Small intestine (tissue), 7 donors: Measurements from ENCODE around the gene FOXP3. TPM values are rescaled to one million over a fixed set of nuclear protein-coding genes. Genes with fewer than 3 reads are reported as not detected.

ENCODE experiments used
- DNase-seq, 2 donors: peaks; one replicate each; pipeline versions ENCODE4 v3.0.0 to v3.0.0-alpha.2; 2013
- FAIRE-seq: peaks from 2 replicates; lab custom pipeline; 2012; peaks lifted over from hg19 to GRCh38; lab: Jason Lieb, UNC
- H3K27ac ChIP-seq, 3 donors: one replicate each; pipeline ENCODE4 v1.5.1; 2013; ENCODE audit warnings: low read length in 2 of 3, mild to moderate bottlenecking in 2 of 3, control low read depth in 1 of 3, inconsistent platforms in 1 of 3, low read depth in 1 of 3, moderate library complexity in 1 of 3
- H3K27me3 ChIP-seq, 3 donors: one replicate each; pipeline ENCODE4 v1.6.1; 2013; ENCODE audit warnings: low read length in 3 of 3, inconsistent platforms in 1 of 3; ENCODE audit not compliant: control insufficient read depth in 3 of 3, insufficient read depth in 3 of 3
- H3K36me3 ChIP-seq, 3 donors: one replicate each; pipeline ENCODE4 v1.6.1; 2013; ENCODE audit warnings: low read length in 3 of 3, inconsistent platforms in 1 of 3, low read depth in 1 of 3, mild to moderate bottlenecking in 1 of 3, moderate library complexity in 1 of 3; ENCODE audit not compliant: control insufficient read depth in 3 of 3, insufficient read depth in 2 of 3
- H3K4me1 ChIP-seq, 3 donors: one replicate each; pipeline ENCODE4 v1.6.1; 2013; ENCODE audit warnings: low read length in 2 of 3, inconsistent platforms in 1 of 3, low read depth in 1 of 3, mild to moderate bottlenecking in 1 of 3, moderate library complexity in 1 of 3; ENCODE audit not compliant: control insufficient read depth in 3 of 3, insufficient read depth in 2 of 3
- H3K4me3 ChIP-seq, 3 donors: one replicate each; pipeline ENCODE4 v1.5.1; 2013; ENCODE audit warnings: low read length in 3 of 3, control low read depth in 1 of 3, inconsistent platforms in 1 of 3, low read depth in 1 of 3, mild to moderate bottlenecking in 1 of 3, moderate library complexity in 1 of 3
- H3K9me3 ChIP-seq, 2 donors: one replicate each; pipeline ENCODE4 v1.6.1; 2013; ENCODE audit warnings: low read depth in 1 of 2, low read length in 1 of 2; ENCODE audit not compliant: control insufficient read depth in 2 of 2, insufficient read depth in 1 of 2
- WGBS, 3 donors: extraction: QIAGEN DNeasy Blood & Tissue Kit; methylation state at CpG; one replicate each; pipeline ENCODE4 v1.1.7; 2013; 5-methylcytosine and 5-hydroxymethylcytosine counted together
- polyA plus RNA-seq, 4 donors: library from polyadenylated mRNA; stranded (reverse) in 3 of 4; unstranded in 1 of 4; fragments of 200-250 nt in 3 of 4; fragments of 120-200 nt in 1 of 4; gene quantifications; one replicate each; pipeline versions ENCODE4 v1.2.1 to v1.2.3, GENCODE V29; 2013
- donor health status: healthy with polysubstance abuse.
- donor health status: control.
- donor health status: control.
- donor health status: Bipolar disorder and iron deficiency.
- donor health status: healthy.

The FOXP3 gene
- polyA plus RNA-seq, 4 donors = 0.31 to 0.47 TPM; not detected in 2

- H3K27me3 ChIP-seq = peaks cover 0 to 10% (median 0%) of the 10 kb centered on the region in 3 donors
- H3K4me3 ChIP-seq = no peak overlapping the region
- DNase-seq (no peak), FAIRE-seq (no peak)
- H3K4me1 ChIP-seq = no peaks in the 10 kb centered on the region
- no peaks in the 10 kb centered on the region for H3K36me3 ChIP-seq
- WGBS, 3 donors = 78 to 85% (median 81%) methylated on average over 2 of the region's 2 CpGs
- H3K9me3 ChIP-seq = no peaks in the 10 kb centered on the region
- no peak overlapping the region for H3K27ac ChIP-seq
Measured at GRCh38 chrX:49214416-49214815, 50.1 kb downstream of the FOXP3 start.

GRCh38 chrX:49212861-49213260 lies 51.6 kb downstream of the FOXP3 start:
- H3K36me3 ChIP-seq = no peaks in the 10 kb centered on the region
- H3K4me3 ChIP-seq = no peak overlapping the region
- H3K27me3 ChIP-seq = peaks cover 0 to 10% (median 0%) of the 10 kb centered on the region in 3 donors
- DNase-seq = no peak
- H3K27ac ChIP-seq = no peak overlapping the region
- FAIRE-seq = no peak
- WGBS, 3 donors = 47 to 82% (median 73%) methylated on average over 1 of the region's 1 CpG
- no peaks in the 10 kb centered on the region for H3K4me1 ChIP-seq
- H3K9me3 ChIP-seq = no peaks in the 10 kb centered on the region

GRCh38 chrX:49212209-49212608 lies 52.3 kb downstream of the FOXP3 start:
- H3K27ac ChIP-seq = no peak overlapping the region
- WGBS, 3 donors = 82 to 94% (median 91%) methylated on average over 2 of the region's 2 CpGs
- FAIRE-seq (no peak), DNase-seq (no peak)
- peaks cover 0 to 10% (median 0%) of the 10 kb centered on the region in 3 donors for H3K27me3 ChIP-seq
- H3K4me3 ChIP-seq = no peak overlapping the region
- H3K36me3 ChIP-seq = no peaks in the 10 kb centered on the region
- H3K9me3 ChIP-seq = no peaks in the 10 kb centered on the region
- H3K4me1 ChIP-seq = no peaks in the 10 kb centered on the region

GRCh38 chrX:49211074-49211473 lies 53.4 kb downstream of the FOXP3 start:
- peaks cover 0 to 7% (median 0%) of the 10 kb centered on the region in 3 donors for H3K27me3 ChIP-seq
- 80 to 87% (median 82%) methylated on average over 9 of the region's 9 CpGs for WGBS, 3 donors
- no peak for FAIRE-seq

GRCh38 chrX:49210406-49210805 lies 54.1 kb downstream of the FOXP3 start:
- no peaks in the 10 kb centered on the region for H3K4me1 ChIP-seq
- 70 to 78% (median 77%) methylated on average over 4 to 8 of the region's 8 CpGs for WGBS, 3 donors
- H3K27me3 ChIP-seq = peaks cover 0 to 7% (median 0%) of the 10 kb centered on the region in 3 donors
- no peak overlapping the region for H3K27ac ChIP-seq
- H3K9me3 ChIP-seq = no peaks in the 10 kb centered on the region
- no peaks in the 10 kb centered on the region for H3K36me3 ChIP-seq
- no peak for DNase-seq
- FAIRE-seq = no peak
- no peak overlapping the region for H3K4me3 ChIP-seq

More at GRCh38 chrX:49211074-49211473, 53.4 kb downstream of the FOXP3 start:
- no peak overlapping the region for H3K27ac ChIP-seq
- no peaks in the 10 kb centered on the region for H3K4me1 ChIP-seq
- no peaks in the 10 kb centered on the region for H3K36me3 ChIP-seq
- no peak overlapping the region for H3K4me3 ChIP-seq
- DNase-seq = no peak
- H3K9me3 ChIP-seq = no peaks in the 10 kb centered on the region

- Histone ChIP-seq H3K36me3 (no peaks in the 10 kb centered on the region), H3K4me3 (no peak overlapping the region), H3K4me1 (no peaks in the 10 kb centered on the region), H3K9me3 (no peaks in the 10 kb centered on the region), H3K27ac (no peak overlapping the region), H3K27me3 (peaks cover 0 to 7% (median 0%) of the 10 kb centered on the region in 3 donors)
- DNase-seq (no peak), FAIRE-seq (no peak)
- WGBS, 3 donors = 26 to 57% (median 38%) methylated on average over 23 to 28 of the region's 28 CpGs
Measured at GRCh38 chrX:49209434-49210251, 54.9 kb downstream of the FOXP3 start.

GRCh38 chrX:49208399-49208798 lies 56.1 kb downstream of the FOXP3 start:
- Histone ChIP-seq H3K4me1 (no peaks in the 10 kb centered on the region), H3K9me3 (no peaks in the 10 kb centered on the region), H3K36me3 (no peaks in the 10 kb centered on the region), H3K27ac (no peak overlapping the region), H3K4me3 (no peak overlapping the region), H3K27me3 (peaks cover 0 to 7% (median 0%) of the 10 kb centered on the region in 3 donors)
- FAIRE-seq (no peak), DNase-seq (no peak)
- WGBS, 3 donors = 88 to 94% (median 93%) methylated on average over 5 of the region's 5 CpGs

GRCh38 chrX:49206543-49206942 lies 58.0 kb downstream of the FOXP3 start:
- H3K4me1 ChIP-seq = no peaks in the 10 kb centered on the region
- no peaks in the 10 kb centered on the region for H3K36me3 ChIP-seq
- H3K4me3 ChIP-seq = no peak overlapping the region
- no peaks in the 10 kb centered on the region for H3K9me3 ChIP-seq
- H3K27me3 ChIP-seq = peaks cover 0 to 7% (median 0%) of the 10 kb centered on the region in 3 donors
- no peak overlapping the region for H3K27ac ChIP-seq
- FAIRE-seq (no peak), DNase-seq (no peak)
- WGBS, 3 donors = 60 to 82% (median 63%) methylated on average over 2 to 8 of the region's 8 CpGs
